GM10266 (cell line): ENCODE data around the gene THBS3.
A peak's percentile ranks its signal among the peaks of the same experiment; 100 is the strongest.
"Not testable (repeated sequence)": the region's sequence is repeated elsewhere in the genome, so short reads cannot be mapped to it uniquely, and the experiment has no call there.

Source experiments
- DNase-seq: peaks from one replicate; pipeline ENCODE4 v3.0.0; 2012; ENCODE audit errors: extremely low spot score
- CTCF ChIP-seq: IDR thresholded peaks from 2 replicates; pipeline ENCODE4 v1.5.1; 2012; ENCODE audit warnings: mild to moderate bottlenecking, low read depth; ENCODE audit not compliant: control insufficient read depth, insufficient read depth; ENCODE audit errors: missing control alignments

Gene THBS3

DNA sequence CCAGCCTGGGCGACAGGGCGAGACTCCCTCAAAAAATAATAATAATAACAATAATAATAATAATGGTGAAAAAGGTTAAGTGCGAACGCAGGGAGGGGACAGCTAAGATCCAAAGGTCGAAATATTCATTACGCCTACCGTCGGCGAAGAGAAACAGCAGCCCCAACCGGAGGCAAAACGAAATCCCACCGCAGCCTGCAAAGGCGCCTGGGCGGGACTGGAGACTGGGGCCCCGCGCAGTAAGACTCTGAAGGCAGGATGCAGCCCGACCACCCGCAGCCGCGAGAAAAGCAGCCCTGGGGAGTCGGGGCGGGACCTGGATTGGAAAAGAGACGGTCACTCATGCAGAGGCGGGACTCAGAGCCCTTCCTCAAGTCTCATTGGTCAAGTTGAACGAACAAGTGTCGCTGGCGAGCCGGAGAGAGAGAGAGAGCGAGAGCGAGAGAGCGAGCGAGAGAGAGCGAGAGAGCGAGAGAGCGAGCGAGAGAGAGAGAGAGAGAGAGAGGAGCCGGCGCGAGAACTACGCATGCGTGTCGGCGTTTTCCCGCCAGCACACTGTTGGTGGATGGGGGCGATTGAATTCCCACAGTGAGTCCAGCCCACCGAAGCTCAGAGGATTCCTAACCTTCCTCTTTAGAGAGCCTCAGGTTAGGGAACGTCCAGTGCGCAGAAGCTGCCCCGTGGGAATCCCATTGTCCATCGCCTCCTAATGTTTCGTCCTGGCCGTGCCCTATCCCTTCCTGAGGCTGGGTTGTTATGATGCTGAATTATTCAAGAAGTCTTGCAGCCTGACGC is 36.9 kb upstream of the THBS3 start:
- DNase-seq = peak; percentile 94
- peak; percentile 39 for TF ChIP-seq CTCF

DNA sequence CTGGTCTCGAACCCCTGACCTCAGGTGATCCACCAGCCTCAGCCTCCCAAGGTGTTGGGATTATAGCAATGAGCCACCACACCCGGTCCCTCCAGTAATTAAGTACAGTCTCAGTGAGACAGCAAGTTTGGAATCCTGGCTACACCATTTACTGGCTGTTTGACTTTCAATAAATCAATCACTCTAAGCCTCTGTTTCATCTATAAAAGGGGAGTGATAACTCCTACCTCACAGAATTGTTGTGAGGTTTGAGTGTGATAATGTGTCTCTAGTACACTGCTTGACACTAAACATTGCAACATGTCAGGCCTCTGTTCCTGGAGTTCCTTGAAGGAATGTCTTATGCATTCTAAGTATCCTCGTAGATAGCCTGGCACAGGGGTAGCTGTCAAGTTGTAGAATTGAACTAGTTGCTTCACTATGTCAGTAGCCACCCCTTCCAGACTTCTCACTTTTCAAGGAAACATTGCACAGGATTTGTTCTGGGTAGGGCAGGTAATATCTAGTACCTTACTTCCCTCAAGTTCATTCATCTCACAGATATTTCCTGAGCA is 35.2 kb upstream of the THBS3 start:
- no peak for DNase-seq

DNA sequence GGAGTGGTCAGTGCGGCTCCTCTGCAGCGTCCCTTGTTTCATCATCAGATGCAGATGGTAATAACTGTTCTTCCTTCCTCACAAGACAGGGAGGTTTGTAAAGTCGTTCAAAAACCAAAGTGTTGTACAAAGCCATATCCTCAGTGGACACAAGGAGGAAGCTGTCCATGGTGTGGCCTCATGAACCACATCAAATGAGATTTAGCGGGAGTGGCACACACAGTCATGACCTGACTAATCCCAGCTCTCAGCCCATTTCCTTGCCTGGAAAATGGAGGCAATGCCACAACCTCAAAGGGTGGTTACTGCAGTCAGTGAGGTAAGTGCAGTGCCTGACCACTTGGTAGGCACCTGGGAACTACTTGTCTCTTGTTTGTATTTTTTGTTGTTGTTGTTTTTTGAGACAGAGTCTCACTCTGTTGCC is 34.2 kb upstream of the THBS3 start:
- TF ChIP-seq CTCF = no peak
- no peak for DNase-seq

More for the DNA sequence above, 35.2 kb upstream of the THBS3 start:
- no peak for TF ChIP-seq CTCF

DNA sequence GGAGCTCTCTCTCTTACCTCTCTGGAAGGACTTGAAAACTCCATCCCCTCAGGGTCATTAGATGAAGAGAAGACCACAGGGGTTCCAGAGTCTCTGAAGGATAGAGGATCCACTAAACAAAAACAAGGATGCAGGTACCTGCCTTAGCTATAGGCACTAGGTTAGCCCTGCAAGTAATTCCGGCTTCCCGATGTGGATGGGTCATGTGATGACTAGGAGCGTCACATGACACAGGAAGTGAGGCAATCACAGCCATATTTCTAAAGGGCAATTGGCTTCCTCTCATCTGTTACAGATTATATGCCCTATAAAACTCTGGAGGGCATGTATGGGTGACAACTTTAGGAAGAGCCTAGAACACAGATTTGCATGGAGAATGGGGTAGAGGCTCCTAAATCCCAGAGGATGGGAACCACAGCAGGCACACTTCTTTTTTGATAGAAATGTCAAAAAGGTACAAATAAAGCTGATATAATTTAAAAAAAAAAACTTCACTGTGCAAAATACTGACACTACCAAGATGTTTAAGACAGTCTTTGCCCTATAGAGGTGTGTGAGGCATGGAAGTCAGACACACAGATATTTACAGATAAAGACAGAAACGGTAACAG is 33.5 kb upstream of the THBS3 start:
- peak; percentile 74 for DNase-seq
- no peak for TF ChIP-seq CTCF

- DNase-seq = no peak
- no peak for TF ChIP-seq CTCF
These were observed 28.8 kb upstream of the THBS3 start for GRCh38 chr1:155236451-155236850.

DNA sequence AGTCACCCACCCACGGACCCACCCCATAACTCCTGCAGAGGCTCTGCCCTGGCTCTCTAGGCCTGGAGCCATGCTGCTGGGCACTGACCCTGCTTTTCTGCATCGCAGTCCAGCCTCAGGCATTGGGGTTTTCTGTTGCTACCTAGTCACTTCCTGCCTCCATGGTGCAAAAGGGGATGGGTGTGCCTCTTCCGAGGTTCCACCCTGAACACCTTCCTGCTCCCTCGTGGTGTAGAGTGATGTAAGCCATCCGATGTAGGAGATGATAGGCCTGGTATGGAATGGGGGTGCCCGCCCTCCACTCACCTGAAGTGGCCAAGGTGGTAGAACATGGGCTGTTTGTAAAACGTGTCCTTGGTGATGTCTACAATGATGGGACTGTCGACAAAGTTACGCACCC is 27.7 kb upstream of the THBS3 start:
- DNase-seq = not testable (repeated sequence)

- DNase-seq = not testable (repeated sequence)
These were observed 25.8 kb upstream of the THBS3 start for GRCh38 chr1:155233502-155233901.

DNA sequence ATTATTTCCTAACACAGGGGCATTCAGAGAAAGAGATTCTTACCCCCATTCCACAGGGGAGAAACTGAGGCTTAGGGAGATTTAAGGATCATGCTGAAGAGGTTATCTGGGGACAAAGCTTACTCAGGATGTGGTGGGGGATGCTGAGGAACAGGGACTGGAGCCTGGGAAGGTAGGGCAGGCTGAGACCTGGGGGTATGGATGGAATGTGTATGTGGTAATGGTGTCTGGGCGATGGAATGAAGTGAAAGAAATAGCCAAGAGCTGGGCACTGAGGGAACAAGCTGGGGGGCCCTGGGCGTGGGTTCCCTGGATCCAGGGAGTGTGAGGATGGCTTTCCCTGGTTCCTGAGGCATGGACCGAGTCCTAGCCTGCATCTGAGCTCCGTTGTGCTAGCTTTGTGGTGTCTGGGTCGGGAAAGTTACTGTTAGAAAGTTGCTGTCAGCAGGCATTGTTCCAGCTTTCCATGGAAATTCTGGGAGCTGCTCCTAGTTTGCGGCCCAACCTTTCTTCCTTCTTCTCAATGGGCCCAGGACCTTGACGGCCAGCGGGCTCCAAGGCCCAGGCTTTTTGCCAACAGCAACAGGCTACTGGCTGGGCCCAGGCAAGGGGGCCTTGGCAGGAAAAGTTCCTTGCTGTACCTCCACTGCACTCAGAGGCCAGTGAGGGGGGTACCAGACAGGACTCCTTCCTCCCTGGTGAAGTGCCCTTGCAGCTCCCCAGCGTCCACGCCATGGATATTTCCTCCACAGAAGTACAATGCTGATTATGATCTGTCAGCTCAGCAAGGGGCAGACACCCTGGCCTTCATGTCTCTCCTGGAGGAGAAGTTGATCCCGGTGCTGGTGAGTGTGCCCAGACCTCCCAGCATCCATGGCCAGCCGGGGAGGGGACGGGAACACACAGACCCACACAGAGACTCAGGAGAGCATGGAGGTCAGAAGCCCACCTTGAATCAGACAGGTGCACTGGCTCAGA is 24.6 kb upstream of the THBS3 start:
- DNase-seq = not testable (repeated sequence)

DNA sequence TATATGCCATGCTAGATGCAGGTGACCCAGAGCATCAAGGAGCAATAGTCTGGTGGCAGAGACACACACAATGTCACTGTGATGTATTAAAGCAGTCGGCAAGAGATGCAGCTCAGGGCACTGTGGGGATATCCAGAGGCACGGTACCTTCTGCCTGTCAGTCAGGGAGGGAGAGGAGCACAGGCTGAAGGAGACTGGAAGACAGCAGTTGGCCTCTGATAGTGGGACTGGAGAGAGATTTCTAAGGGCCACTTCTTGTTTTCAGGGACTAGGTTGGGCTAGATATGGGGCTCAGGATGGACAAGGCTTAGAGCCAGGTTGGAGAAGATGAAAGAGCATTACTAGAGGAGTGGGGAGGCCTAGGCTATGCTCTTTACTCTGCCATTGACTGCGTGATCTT is 23.6 kb upstream of the THBS3 start:
- DNase-seq = not testable (repeated sequence)
